GM21360 (cell line): ENCODE data around the gene TAL1.

ENCODE experiments used
- ATAC-seq: cut with Tn5 transposase; IDR thresholded peaks from one replicate; pipeline ENCODE4 v1.9.1; 2021; ENCODE audit warnings: mild to moderate bottlenecking, moderate library complexity; ENCODE audit not compliant: unreplicated experiment

Gene TAL1

GRCh38 chr1:47189844-47190508, 42.0 kb downstream of the TAL1 start, which contains the start of gene PDZK1IP1:
Gene PDZK1IP1, minus strand, starts transcription at chr1:47190036. Its CDS starts 104 bp downstream, at chr1:47189932.
- no peak for ATAC-seq

GRCh38 chr1:47188791-47189785, 42.9 kb downstream of the TAL1 start:
- no peak for ATAC-seq

GRCh38 chr1:47187926-47188250, 44.1 kb downstream of the TAL1 start:
- ATAC-seq = no peak

GRCh38 chr1:47187231-47187925, 44.6 kb downstream of the TAL1 start:
- no peak for ATAC-seq

GRCh38 chr1:47186267-47187185, 45.5 kb downstream of the TAL1 start:
- ATAC-seq = no peak

- ATAC-seq = no peak
Observed at GRCh38 chr1:47184822-47185677, 47.0 kb downstream of the TAL1 start.

- ATAC-seq = no peak
Observed at GRCh38 chr1:47184090-47184821, 47.8 kb downstream of the TAL1 start.

GRCh38 chr1:47183308-47184089, 48.5 kb downstream of the TAL1 start:
- no peak for ATAC-seq

GRCh38 chr1:47182676-47183235, 49.3 kb downstream of the TAL1 start:
- no peak for ATAC-seq

- no peak for ATAC-seq
Observed at GRCh38 chr1:47181955-47182675, 49.9 kb downstream of the TAL1 start.

- no peak for ATAC-seq
Observed at GRCh38 chr1:47181095-47181954, 50.7 kb downstream of the TAL1 start.

GRCh38 chr1:47180603-47181094, 51.4 kb downstream of the TAL1 start:
- ATAC-seq = no peak

- no peak for ATAC-seq
Observed at GRCh38 chr1:47179988-47180563, 51.9 kb downstream of the TAL1 start.

- peak; percentile 86 for ATAC-seq
Observed at GRCh38 chr1:47179017-47179987, 52.7 kb downstream of the TAL1 start.
